HG03066 (cell line): Measurements from ENCODE around the gene TRIM28.

Experiments
- ATAC-seq: cut with Tn5 transposase; IDR thresholded peaks from one replicate; pipeline ENCODE4 v1.9.1; 2021; ENCODE audit warnings: low read depth; ENCODE audit not compliant: unreplicated experiment

The TRIM28 gene

DNA sequence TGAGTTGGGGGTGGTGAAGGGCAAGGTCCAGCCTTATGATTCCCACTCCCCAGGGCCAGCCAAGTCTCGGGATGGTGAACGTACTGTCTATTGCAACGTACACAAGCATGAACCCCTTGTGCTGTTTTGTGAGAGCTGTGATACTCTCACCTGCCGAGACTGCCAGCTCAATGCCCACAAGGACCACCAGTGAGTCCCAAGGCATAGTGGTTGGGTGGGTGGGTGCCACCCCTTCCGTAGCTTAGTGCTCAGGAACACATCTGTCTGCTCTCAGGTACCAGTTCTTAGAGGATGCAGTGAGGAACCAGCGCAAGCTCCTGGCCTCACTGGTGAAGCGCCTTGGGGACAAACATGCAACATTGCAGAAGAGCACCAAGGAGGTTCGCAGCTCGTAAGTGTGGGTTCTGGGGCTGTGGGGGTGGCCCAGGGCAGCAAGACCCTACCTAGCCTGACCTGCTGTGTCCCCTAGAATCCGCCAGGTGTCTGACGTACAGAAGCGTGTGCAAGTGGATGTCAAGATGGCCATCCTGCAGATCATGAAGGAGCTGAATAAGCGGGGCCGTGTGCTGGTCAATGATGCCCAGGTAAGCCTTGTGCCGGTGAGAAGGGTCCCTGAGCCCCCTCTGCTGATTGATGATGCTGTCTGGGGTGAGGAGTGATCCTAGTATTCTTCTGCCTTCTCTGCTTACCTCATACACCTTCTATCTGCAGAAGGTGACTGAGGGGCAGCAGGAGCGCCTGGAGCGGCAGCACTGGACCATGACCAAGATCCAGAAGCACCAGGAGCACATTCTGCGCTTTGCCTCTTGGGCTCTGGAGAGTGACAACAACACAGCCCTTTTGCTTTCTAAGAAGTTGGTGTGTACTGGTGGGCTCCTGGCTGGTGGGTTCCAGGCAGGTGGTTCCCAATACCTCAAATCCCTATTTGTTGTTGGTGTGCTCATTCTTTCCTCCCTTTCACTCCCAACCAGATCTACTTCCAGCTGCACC, 3.8 kb downstream of the TRIM28 start:
- no peak for ATAC-seq

DNA sequence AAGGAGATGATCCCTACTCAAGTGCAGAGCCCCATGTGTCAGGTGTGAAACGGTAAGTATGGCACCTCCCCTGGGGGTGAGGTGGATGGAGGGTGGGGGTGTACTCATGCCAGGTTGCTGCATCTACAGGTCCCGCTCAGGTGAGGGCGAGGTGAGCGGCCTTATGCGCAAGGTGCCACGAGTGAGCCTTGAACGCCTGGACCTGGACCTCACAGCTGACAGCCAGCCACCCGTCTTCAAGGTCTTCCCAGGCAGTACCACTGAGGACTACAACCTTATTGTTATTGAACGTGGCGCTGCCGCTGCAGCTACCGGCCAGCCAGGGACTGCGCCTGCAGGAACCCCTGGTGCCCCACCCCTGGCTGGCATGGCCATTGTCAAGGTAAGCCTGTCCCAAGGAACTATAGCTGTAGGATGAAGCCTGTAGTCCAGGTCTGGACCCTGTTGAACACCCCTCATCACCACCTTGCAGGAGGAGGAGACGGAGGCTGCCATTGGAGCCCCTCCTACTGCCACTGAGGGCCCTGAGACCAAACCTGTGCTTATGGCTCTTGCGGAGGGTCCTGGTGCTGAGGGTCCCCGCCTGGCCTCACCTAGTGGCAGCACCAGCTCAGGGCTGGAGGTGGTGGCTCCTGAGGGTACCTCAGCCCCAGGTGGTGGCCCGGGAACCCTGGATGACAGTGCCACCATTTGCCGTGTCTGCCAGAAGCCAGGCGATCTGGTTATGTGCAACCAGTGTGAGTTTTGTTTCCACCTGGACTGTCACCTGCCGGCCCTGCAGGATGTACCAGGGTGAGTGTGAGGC, 5.2 kb downstream of the TRIM28 start:
- no peak for ATAC-seq

DNA sequence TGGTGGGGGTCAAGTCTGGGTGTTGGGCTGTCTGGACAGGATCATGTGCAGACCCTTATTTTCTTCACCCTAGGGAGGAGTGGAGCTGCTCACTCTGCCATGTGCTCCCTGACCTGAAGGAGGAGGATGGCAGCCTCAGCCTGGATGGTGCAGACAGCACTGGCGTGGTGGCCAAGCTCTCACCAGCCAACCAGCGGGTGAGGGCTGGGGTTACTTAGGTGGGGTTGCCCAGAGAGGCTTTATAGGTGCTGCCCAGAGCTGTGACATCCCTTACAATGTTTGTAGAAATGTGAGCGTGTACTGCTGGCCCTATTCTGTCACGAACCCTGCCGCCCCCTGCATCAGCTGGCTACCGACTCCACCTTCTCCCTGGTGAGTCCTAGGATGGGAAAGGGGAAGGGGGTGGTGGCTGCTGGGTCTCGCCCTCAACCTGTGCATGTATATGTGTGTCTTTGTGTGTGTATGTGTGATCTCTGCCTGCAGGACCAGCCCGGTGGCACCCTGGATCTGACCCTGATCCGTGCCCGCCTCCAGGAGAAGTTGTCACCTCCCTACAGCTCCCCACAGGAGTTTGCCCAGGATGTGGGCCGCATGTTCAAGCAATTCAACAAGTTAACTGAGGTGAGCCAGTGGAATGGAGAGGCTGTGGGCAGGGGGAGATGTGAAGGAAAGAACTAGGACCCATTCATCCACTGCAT, 5.9 kb downstream of the TRIM28 start:
- no peak for ATAC-seq

- ATAC-seq: no peak
Measured at GRCh38 chr19:58550362-58551122, 6.7 kb downstream of the TRIM28 start.

- ATAC-seq: no peak
Measured at GRCh38 chr19:58551123-58551497, 7.2 kb downstream of the TRIM28 start.

- ATAC-seq: no peak
Measured at GRCh38 chr19:58551577-58552471, 8.0 kb downstream of the TRIM28 start.

- ATAC-seq: no peak
Measured at GRCh38 chr19:58552655-58553054, 8.8 kb downstream of the TRIM28 start.

- no peak for ATAC-seq
Measured at GRCh38 chr19:58553799-58554493, 10.1 kb downstream of the TRIM28 start.

- ATAC-seq: peak; percentile 33
Measured at GRCh38 chr19:58554494-58555368, 10.9 kb downstream of the TRIM28 start, which contains the start of gene CHMP2A. TSS of gene CHMP2A (minus strand) at chr19:58555105. CDS start at chr19:58554212, 893 bp downstream.

GRCh38 chr19:58555369-58555885, 11.6 kb downstream of the TRIM28 start:
- ATAC-seq: no peak

- no peak for ATAC-seq
Measured at GRCh38 chr19:58555920-58556621, 12.2 kb downstream of the TRIM28 start.

GRCh38 chr19:58556622-58557220, 12.9 kb downstream of the TRIM28 start:
- ATAC-seq: no peak

DNA sequence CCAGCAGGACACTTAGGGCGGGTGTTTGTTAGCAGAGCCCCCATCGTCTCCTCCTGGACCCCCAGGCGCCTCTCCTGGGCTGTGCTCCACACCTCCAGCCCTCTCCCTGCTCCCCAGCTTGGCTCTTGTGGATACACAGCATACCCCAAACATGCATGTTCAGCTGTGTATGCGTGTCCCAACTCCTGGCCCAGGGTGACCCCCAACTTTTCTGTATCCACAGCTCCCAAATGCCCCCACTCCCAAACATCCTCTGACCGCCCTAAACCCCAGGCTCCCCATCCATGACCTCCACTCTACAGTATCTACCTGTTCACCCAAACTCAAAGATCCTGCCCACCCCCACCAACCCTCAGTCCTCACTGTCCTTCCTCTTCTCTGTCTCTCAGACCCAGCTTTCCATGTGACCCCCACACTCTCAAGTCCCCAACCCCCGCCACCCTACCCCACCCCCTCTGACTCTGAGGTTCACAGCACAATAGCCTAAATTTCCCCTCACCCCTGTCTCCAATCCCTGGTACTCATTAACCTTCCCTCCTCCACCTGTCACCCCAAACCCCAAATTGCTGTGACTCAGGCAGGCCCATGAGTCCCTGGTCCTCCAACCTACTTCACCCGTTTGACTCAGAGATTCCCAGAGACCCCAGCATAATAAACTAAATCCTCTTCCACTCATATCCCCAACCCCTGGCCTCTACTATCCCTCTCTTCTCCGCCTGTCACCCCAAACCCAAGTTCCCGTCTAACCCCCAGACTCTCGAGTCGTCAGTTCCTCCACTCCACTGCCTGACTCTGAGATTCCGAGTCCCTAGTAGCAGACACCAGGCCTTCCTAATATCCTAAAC, 13.6 kb downstream of the TRIM28 start:
- ATAC-seq: no peak

DNA sequence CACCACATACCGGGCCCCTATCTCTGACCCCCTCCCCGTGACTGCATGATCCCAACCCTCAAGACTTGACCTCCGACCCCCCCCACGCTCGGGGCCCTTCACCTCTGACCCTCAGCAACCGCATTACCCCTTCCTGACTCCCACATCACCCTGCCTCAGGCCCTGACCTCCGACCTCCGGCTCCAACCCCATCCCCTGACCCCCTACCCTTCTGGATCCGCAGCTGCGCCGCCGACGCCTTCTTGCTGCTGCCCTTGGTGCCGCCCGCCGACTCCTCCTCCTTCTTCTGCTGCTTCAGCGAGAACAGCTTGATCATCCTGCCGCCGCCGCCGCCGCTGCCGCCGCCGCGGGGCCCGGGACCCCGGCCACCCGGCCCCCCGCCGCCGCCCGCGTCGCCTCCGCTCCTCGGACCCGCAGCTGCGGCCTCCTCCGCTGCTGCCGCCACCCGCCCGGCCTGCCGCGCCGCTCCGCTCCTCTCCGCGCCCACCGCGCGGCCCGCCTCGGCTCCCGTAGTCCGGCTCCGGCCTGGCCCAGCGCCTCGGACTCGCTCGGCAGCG, 14.3 kb downstream of the TRIM28 start, which contains the start of gene UBE2M:
TSS of gene UBE2M (minus strand) at position 546 of the 557 bp plus-strand sequence. CDS start at position 316, 230 bp downstream.
- ATAC-seq: no peak
